Choroid plexus epithelial cell (primary cell): Measurements from ENCODE around the gene DCX.

Experiments
- DNase-seq: peaks from one replicate; pipeline ENCODE4 v3.0.0-alpha.2; 2010; ENCODE audit warnings: low read depth
- H3K4me3 ChIP-seq: 2 replicates; pipeline ENCODE4 v1.5.1; 2011; ENCODE audit warnings: low read depth, mild to moderate bottlenecking, control low read depth, low read length, moderate library complexity
- CTCF ChIP-seq: conservative IDR thresholded peaks from 2 replicates; pipeline ENCODE4 v1.5.1; 2011; ENCODE audit warnings: low read depth, mild to moderate bottlenecking, control low read depth, inconsistent platforms, low read length, moderate library complexity

The DCX gene

GRCh38 chrX:111411983-111412382 is at the start of gene DCX:
Gene DCX (minus strand): TSS chrX:111412192. CDS start chrX:111410398, 1,794 bp downstream.
- no peak within 1 kb of the TSS for H3K4me3 ChIP-seq
- no peak for DNase-seq

GRCh38 chrX:111460607-111461006 is 48.6 kb upstream of the DCX start:
- DNase-seq, result peak; percentile 3

More at GRCh38 chrX:111411983-111412382, at the start of gene DCX:
- TF ChIP-seq CTCF, result no peak

DNA sequence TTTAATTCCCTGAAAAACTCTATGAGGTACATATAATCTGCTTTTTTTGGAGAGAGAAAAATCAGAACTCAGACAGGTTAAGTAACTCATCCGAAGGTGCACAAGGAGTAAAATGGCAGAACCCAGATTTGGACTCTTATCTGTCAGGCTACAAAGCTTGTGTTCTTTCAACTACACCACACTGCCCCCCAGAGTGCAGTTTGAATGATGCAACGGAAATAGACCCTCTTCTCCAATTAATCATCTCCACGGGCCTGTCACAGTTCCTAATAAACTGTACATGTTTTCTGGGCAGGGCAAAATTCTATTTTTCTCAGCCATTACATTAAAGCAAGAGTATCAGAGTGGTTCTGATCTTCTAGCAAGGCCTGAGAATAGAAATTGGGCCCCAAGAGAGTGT is 35.3 kb upstream of the DCX start:
- peak; percentile 36 for TF ChIP-seq CTCF
- peak; percentile 6 for DNase-seq
- H3K4me3 ChIP-seq, result no peak overlapping the region

More at GRCh38 chrX:111460607-111461006, 48.6 kb upstream of the DCX start:
- TF ChIP-seq CTCF, result no peak
- no peak overlapping the region for H3K4me3 ChIP-seq

DNA sequence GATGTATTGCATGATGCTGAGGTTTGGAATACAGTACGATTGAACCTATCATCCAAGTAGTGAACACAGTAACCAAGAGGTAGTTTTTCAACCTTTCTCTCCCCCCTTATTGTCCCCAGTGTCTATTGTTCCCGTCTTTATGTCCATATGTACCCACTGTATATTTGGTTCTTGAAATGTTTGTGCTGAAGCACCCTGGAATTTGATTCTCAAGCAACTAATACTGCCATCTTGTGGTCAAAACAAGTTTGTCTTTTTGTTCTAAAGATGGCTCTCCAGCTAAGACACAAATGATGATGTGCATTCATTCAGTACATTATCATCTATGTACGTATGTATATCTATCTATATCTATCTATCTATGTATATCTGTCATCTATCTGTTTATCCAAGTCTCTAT is 33.5 kb upstream of the DCX start:
- peak; percentile 47 for TF ChIP-seq CTCF
- DNase-seq, result peak; percentile 55
- H3K4me3 ChIP-seq, result no peak overlapping the region

DNA sequence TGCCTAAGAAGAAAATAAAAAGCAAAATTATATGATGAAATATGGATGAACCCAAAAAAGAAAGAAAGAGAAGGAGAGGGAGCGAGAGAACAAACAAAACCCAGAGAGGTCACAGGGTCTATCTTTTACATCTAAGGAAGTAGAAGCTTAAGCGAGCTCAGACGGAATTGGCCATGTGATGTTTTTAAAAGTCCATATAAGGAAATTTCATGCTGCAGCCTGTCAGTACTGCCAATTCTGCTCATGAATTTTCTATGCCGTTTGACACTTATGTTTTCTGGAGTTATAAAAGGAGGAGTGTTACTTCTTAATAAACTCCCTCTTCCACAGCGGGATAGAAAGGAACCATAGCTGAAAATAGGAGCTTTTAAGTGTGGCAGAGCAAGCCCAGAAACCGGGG is 32.9 kb upstream of the DCX start:
- H3K4me3 ChIP-seq, result no peak overlapping the region
- no peak for TF ChIP-seq CTCF
- DNase-seq, result no peak

DNA sequence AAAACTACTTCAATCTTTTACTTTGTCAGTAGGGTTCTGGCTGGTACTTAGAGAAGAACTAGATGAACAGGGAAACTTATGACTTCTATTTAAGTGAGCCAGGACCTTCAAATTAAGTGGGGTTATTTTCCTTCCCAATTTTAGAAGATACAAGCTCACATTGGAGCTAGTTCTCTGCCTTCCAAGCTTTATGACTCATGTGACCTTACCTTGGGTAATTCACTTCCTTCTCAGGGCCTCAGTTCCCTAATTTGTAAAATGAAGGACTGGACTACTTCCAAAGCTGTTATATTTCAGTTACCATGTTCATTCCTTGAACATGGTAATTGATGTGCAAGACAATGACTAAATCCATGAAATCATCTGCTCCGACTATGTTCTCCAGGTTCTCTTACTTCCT is 32.0 kb upstream of the DCX start:
- no peak for DNase-seq
- H3K4me3 ChIP-seq, result no peak overlapping the region
- no peak for TF ChIP-seq CTCF

- DNase-seq, result no peak
- TF ChIP-seq CTCF, result no peak
- no peak overlapping the region for H3K4me3 ChIP-seq
These were observed 30.8 kb upstream of the DCX start for GRCh38 chrX:111442791-111443190.
